PFSK-1 (cell line): Measurements from ENCODE around the gene CYP2D6.

Source experiments
- POLR2AphosphoS5 ChIP-seq: IDR thresholded peaks from 2 replicates; pipeline ENCODE4 v1.6.1; 2012; ENCODE audit warnings: low read depth, mild to moderate bottlenecking, control low read depth, low read length, moderate library complexity
- SIN3A ChIP-seq: IDR thresholded peaks from 2 replicates; pipeline ENCODE4 v1.6.1; 2012; ENCODE audit warnings: mild to moderate bottlenecking, low read length, moderate library complexity, borderline replicate concordance; ENCODE audit not compliant: insufficient read depth

GRCh38 chr22:42131562-42131961 is 952 bp upstream of the CYP2D6 start:
- no peak for TF ChIP-seq POLR2AphosphoS5
- no peak for TF ChIP-seq SIN3A
